SIG-M5 treated with dmso at 0.1 percent for 504 hours (cell line): ENCODE results near the gene NLE1.

Source experiments
- DNase-seq: peaks from one replicate; lab custom pipeline; 2025; ENCODE audit not compliant: unreplicated experiment; lab: John Stamatoyannopoulos, UW

The NLE1 gene

GRCh38 chr17:35087731-35088355 lies 54.3 kb downstream of the NLE1 start:
- DNase-seq, result peak; percentile 39

- DNase-seq, result no peak
Measured at GRCh38 chr17:35086931-35087573, 55.1 kb downstream of the NLE1 start.

- no peak for DNase-seq
Measured at GRCh38 chr17:35086164-35086563, 55.9 kb downstream of the NLE1 start.

- DNase-seq, result no peak
Measured at GRCh38 chr17:35084987-35085386, 57.1 kb downstream of the NLE1 start.

- DNase-seq, result no peak
Measured at GRCh38 chr17:35083071-35083470, 59.0 kb downstream of the NLE1 start.

GRCh38 chr17:35082073-35082657 lies 59.9 kb downstream of the NLE1 start:
- no peak for DNase-seq

GRCh38 chr17:35081638-35082037 lies 60.5 kb downstream of the NLE1 start:
- DNase-seq, result no peak

GRCh38 chr17:35080536-35080935 lies 61.6 kb downstream of the NLE1 start:
- no peak for DNase-seq

- no peak for DNase-seq
Measured at GRCh38 chr17:35079547-35080423, 62.3 kb downstream of the NLE1 start.
